K562 (cell line): ENCODE results near the gene ARHGAP15.

ENCODE experiments used
- CTCF ChIP-seq, 3 experiments: IDR thresholded peaks in 2 of 3; conservative IDR thresholded peaks in 1 of 3; 2 replicates each; pipeline ENCODE4 v1.5.1; 2011 to 2012; ENCODE audit warnings: low read length in 3 of 3, mild to moderate bottlenecking in 3 of 3, control low read depth in 2 of 3, improper control_type of control experiment in 1 of 3, inconsistent platforms in 1 of 3, low read depth in 1 of 3, mixed read lengths in 1 of 3, moderate library complexity in 1 of 3; ENCODE audit not compliant: insufficient read depth in 2 of 3
- KLF6 ChIP-seq: fragments of 250-450 bp; sonication (Bioruptor Pico); IDR thresholded peaks from 2 replicates; pipeline ENCODE4 v1.4.0; 2020; ENCODE audit warnings: mild to moderate bottlenecking, moderate library complexity, borderline replicate concordance
- MTF1 ChIP-seq: fragments of 250-450 bp; sonication (Bioruptor Pico); IDR thresholded peaks from 2 replicates; pipeline ENCODE4 v1.9.0; 2021; ENCODE audit warnings: moderate library complexity, mild to moderate bottlenecking, inconsistent platforms, borderline replicate concordance
- NONO ChIP-seq, 2 experiments: fragments of 200-400 bp in 1 of 2; fragments of 450-650 bp in 1 of 2; formaldehyde crosslinking in 1 of 2; IDR thresholded peaks; 2 replicates each; pipeline ENCODE4 v1.6.1; 2017; ENCODE audit warnings: low read depth in 2 of 2, mild to moderate bottlenecking in 2 of 2, moderate library complexity in 2 of 2, low read length in 1 of 2
- NR2C2 ChIP-seq, 2 experiments: fragments of 200-800 bp in 1 of 2; sonication (Bioruptor generic) in 1 of 2; sonication (generic) in 1 of 2; formaldehyde crosslinking in 1 of 2; IDR thresholded peaks; 2 replicates each; pipeline versions ENCODE4 v1.6.1 to v1.8.0; 2016 to 2022; ENCODE audit warnings: mild to moderate bottlenecking in 1 of 2, missing compliant biosample characterization in 1 of 2, missing genetic modification characterization in 1 of 2, missing genetic modification reagents in 1 of 2
- POLR2AphosphoS2 ChIP-seq: IDR thresholded peaks from 2 replicates; pipeline ENCODE4 v1.6.1; 2012; ENCODE audit warnings: low read length, improper control_type of control experiment
- REST ChIP-seq, 2 experiments: fragments of 450-650 bp; formaldehyde crosslinking in 1 of 2; IDR thresholded peaks; 2 replicates each; pipeline versions ENCODE4 v1.4.0 to v1.6.1; 2014 to 2020; ENCODE audit warnings: mild to moderate bottlenecking in 2 of 2, borderline replicate concordance in 1 of 2, low read depth in 1 of 2
- RNF2 ChIP-seq: sonication (generic); IDR thresholded peaks from 2 replicates; pipeline ENCODE4 v1.6.1; 2016
- STAG1 ChIP-seq: sonication (generic); formaldehyde crosslinking; IDR thresholded peaks from 2 replicates; pipeline ENCODE4 v1.5.0; 2020; ENCODE audit warnings: missing genetic modification reagents, borderline replicate concordance
- TGIF2 ChIP-seq: sonication (generic); formaldehyde crosslinking; IDR thresholded peaks from 2 replicates; pipeline ENCODE4 v1.8.1; 2022; ENCODE audit warnings: mild to moderate bottlenecking, missing genetic modification reagents, moderate library complexity
- ZNF146 ChIP-seq: IDR thresholded peaks from one replicate; pipeline ENCODE4 v1.6.1; 2018; ENCODE audit warnings: missing compliant biosample characterization; ENCODE audit not compliant: unreplicated experiment
- ZNF589 ChIP-seq: fragments of 200-800 bp; sonication (Bioruptor generic); IDR thresholded peaks from 2 replicates; pipeline ENCODE4 v1.6.1; 2016; ENCODE audit warnings: low read depth, missing genetic modification characterization, missing compliant biosample characterization

GRCh38 chr2:143560724-143561123 lies 431.5 kb downstream of the ARHGAP15 start:
- TF ChIP-seq STAG1 (CRISPR knock-in tag), result no peak
- no peak for TF ChIP-seq NONO (IDR thresholded peaks at IDR 0.05; ENCODE audit: low read depth in 2 of 2, low read length in 1 of 2)
- no peak for TF ChIP-seq POLR2AphosphoS2
- no peak for TF ChIP-seq MTF1 (CRISPR knock-in tag)
- TF ChIP-seq TGIF2 (CRISPR knock-in tag), result no peak
- no peak for TF ChIP-seq RNF2
- no peak for TF ChIP-seq ZNF589
- TF ChIP-seq ZNF146 (CRISPR knock-in tag), result no peak
- TF ChIP-seq REST (IDR thresholded peaks at IDR 0.05; ENCODE audit: borderline replicate concordance), result no peak
- no peak for TF ChIP-seq REST (CRISPR knock-in tag; IDR thresholded peaks at IDR 0.05; ENCODE audit: low read depth)
- no peak for TF ChIP-seq KLF6 (CRISPR knock-in tag)
- no peak for TF ChIP-seq NR2C2 (CRISPR knock-in tag; IDR thresholded peaks at IDR 0.05)
- no peak for TF ChIP-seq NR2C2 (tag; IDR thresholded peaks at IDR 0.05)
- TF ChIP-seq CTCF (IDR thresholded peaks at IDR 0.05 in 2 of 3, conservative IDR thresholded peaks at IDR 0.05 in 1 of 3; ENCODE audit: insufficient read depth in 2 of 3, low read depth in 1 of 3, low read length in 3 of 3), result no peak
